GM19025 (cell line): Measurements from ENCODE around the gene PRKCA.

ENCODE experiments used
- ATAC-seq: cut with Tn5 transposase; IDR thresholded peaks from one replicate; pipeline ENCODE4 v1.9.1; 2021; ENCODE audit warnings: mild to moderate bottlenecking, low read depth, moderate library complexity; ENCODE audit not compliant: unreplicated experiment

Gene PRKCA

GRCh38 chr17:66496306-66496705 lies 193.9 kb downstream of the PRKCA start:
- ATAC-seq, result no peak

DNA sequence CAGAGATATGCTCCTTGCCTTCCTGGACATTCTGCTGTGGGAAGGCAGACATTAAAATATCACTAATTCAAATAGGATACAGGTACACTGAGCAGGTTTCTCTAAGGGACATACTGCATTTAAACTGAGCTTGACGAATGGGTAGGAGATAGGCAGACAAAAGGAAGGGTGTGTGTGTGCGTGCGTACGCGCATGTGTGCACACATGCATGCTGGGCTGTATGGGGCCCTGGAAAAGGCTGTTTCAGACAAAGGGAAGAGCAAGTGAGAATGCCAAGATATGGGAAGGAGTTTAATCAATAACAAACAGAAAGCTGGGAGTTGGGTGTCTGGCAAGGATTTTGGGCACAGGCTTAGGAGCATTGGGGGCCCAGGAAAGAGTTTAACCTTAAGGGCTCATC lies 196.2 kb downstream of the PRKCA start:
- no peak for ATAC-seq

DNA sequence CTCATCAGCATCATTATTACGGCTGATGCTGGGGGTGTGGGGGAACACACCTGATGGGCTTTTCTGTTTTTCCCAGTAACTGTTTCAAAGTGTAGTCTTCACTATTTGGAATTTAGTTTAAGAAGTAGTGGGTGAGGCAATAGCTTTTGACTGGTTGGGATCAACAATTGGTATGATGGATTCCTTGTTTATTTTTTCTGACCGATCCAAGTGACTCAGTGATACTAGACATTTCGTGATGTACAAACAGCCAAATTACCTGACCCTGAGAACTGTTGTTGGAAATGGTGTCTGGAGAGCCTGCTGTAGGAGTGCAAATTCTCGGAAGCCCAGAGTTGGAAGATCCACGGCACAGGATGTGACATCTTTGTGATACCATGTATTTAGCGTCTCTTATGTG lies 204.2 kb downstream of the PRKCA start:
- no peak for ATAC-seq

DNA sequence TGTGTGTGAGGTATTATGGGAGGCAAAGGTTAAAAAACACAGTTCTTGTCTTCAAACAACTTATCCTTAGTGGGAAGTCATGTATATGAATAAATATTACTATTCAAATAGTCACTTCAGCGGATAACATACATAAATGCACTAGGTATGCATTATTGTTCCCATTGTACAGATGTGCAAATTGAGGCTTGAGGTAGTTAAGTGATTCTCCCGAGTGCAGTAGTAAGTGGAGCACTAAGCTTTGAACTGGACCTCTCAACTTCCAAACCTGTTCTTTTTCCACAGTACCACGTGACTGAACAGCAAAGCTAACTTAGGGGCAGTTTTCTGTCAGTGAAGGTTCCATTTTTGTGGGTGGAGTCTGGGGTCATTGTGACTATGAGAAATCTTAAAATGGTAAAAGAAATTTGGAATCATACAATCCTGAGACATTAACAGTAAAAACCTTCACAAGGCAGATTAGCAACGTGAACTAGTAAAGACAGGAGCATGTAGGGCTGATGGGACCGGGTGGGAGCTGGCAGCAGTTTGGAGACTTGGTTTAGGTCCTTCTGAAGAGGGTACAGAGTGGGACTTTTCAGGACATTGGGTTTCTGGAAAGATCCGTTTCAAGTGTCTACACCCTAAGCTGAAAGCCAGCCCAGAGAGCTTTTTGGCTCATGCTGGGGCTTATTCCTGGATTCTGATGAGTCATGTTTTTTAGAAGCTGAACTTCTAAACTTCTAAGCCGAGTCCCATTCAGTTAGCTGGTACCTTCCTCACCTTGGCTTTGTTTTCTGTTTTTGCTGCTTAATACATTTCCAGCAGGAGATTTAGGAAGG lies 204.9 kb downstream of the PRKCA start:
- ATAC-seq, result no peak

DNA sequence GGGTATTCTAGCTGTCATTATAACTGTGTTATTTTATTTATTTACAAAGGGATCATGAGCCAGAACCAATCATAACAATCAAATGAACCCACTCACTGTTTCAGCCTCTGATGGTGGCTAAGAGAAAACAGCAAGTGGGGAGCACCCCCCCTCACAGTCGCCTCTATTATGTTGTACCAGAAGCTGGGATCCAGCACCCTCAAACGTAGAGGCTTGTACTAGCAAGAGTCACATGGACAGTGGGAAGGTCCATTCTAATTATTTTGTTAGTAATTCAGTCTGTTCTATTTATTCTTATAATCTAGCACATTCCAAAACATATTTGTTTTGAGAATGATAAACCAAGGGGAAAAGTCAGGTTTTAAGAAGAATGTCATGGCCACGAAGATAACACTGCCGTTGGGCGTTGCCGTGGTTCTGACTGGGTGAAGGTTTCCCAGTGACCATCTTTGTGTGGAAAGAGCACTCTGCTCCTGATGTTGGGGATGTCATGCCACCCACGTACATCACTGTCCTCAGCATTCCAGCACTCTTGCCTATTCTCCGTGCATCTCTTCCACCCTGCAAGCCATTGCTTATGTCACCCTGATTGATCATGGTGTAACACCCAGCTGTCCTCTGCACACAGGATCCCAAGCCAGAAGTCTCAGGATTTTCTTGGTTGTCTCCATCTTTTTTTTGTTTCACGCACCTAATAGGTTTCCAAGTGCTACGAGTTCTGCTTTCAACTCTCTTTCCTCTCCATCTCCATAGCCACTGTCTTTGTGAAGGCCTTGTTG lies 205.8 kb downstream of the PRKCA start:
- ATAC-seq, result no peak

DNA sequence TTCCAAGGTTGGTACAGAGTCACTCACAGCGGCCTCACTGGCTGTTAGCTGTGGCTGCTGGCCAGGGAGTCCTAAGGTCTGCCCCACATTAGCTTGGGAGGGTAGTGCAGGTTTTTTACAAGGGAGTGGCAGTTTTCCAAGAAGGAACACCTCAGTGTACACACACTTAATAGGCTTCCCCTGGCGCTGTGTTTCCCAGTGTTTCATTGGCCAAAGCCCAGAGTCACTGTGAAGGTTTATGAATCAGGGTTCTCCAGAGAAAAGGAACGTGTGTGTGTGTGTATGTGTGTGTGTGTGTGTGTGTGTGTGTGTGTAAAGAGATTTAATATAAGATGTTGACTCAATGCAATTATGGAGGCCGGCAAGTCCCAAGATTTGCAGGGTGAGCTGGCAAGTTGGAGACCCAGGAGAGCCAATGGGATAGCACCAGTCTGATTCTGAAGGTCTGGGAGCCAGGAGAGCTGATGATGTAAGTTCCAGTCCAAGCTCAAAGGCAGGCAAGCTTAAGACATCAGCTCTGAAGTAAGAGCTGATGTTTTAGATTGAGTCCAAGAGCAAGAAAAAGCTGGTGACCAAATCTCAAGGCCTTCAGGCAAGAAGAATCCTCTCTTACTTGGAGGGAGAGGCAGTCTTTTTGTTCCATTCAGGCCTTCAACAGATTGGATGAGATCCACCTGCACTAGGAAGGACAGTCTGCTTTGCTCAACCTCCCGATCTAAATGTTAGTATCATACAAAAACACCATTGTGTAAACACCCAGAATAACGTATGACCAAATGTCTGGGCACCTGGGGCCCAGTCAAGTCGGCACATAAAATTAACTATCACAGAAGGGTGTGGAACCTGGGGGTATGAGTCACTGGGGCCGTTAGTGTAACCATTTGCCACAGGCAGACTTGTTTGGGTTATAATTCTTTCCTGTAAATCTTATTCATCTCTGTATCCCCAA lies 206.8 kb downstream of the PRKCA start:
- no peak for ATAC-seq

DNA sequence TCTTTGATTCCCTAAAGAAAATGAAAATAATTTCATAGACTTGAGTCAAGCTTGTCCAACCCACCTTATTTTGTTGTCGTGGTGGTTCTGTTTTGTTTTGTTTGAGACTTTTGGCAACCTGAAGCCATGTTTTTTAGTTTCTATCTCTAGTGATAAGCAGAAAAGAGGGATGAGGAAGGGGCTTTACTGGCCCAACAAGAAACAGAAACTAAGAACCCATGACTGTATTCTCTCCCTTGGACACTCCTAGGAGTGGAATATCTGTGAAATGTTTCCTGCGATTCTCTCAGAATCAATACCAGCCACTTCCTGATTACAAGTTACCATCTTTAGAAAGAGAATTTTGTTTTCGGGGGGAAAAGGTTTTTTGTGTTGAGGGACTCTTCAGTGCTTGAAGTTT lies 207.5 kb downstream of the PRKCA start:
- no peak for ATAC-seq

DNA sequence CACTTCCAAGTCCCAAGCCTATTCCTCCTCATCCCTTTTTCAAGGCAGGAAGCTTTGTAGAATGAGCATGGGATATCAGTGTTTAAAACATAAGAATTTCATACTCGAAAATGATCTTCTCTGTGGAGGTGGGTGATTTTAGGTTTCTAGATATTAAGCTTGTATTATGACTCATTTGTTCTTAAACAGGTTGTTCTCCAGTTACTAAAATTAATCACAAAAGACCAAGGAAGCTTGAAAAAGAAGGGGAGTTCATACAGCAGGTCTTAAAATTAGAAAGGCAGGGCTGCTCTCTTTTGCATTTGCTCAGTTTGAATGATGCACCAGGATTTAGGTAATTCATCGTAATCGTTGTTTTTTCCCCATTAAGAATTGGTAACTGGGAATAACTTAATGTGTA lies 208.7 kb downstream of the PRKCA start:
- no peak for ATAC-seq

GRCh38 chr17:66514227-66514806 lies 211.9 kb downstream of the PRKCA start:
- no peak for ATAC-seq

GRCh38 chr17:66515974-66516373 lies 213.6 kb downstream of the PRKCA start:
- ATAC-seq, result no peak

- no peak for ATAC-seq
Observed at GRCh38 chr17:66517336-66518009, 215.1 kb downstream of the PRKCA start.

GRCh38 chr17:66518108-66518507 lies 215.7 kb downstream of the PRKCA start:
- ATAC-seq, result no peak

- no peak for ATAC-seq
Observed at GRCh38 chr17:66518677-66519076, 216.3 kb downstream of the PRKCA start.

DNA sequence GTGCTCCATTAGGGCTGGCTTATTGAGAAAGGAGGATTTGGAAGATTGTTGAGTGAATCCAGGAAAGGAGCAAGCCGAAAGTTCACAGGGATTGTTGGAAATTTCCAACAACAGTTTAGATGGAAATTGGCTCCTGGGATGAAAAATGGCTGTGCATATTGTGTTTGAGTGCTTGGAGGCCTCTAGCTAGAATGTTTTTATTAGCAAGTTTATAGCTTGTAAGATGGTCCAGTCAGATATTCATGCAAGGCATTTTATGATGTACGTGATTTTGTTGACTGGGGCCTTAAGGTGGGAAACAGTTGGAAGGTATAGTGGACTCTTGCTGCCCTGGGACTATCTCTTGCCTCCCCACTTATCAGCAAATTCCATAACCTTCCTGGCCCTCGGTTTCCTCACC lies 216.7 kb downstream of the PRKCA start:
- ATAC-seq, result no peak

GRCh38 chr17:66520999-66521398 lies 218.6 kb downstream of the PRKCA start:
- ATAC-seq, result no peak

GRCh38 chr17:66522591-66523272 lies 220.3 kb downstream of the PRKCA start:
- no peak for ATAC-seq

GRCh38 chr17:66523378-66524200 lies 221.2 kb downstream of the PRKCA start:
- ATAC-seq, result no peak

DNA sequence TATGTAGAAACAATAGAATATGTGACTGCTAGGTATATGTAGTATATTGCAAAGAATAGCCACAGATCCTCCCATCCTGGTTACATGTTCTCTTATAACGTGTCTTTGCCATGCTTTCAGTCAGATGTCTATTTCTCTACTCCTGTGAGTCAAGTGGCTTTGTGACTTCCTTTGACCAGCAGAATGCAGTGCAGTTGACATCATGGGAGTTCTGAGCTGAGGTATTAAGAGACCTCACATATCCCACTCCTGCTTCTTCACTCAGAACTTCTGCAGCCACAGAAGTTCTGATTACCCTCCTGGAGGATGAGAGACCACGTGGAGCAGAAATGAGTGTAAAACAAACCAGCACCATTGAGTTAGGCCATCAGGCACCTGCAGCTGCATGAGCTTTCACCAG lies 222.5 kb downstream of the PRKCA start:
- ATAC-seq, result no peak
